Naive thymus-derived CD4-positive, alpha-beta T cell (primary cell): ENCODE data around the gene KYAT1. TPM values are rescaled to one million over a fixed set of nuclear protein-coding genes. Genes with fewer than 3 reads are reported as not detected.

ENCODE experiments used
- ATAC-seq: fragments of 150-1000 bp; cut with Tn5 transposase; 2 replicates; pipeline ENCODE4 v1.10.0; 2021; ENCODE audit warnings: mild to moderate bottlenecking, moderate library complexity
- CTCF ChIA-PET: fragments of 350-600 bp; sonication (Branson Sonifier 250); formaldehyde crosslinking; loops from one replicate; lab custom pipeline; 2021; ENCODE audit warnings: antibody characterized with exemption; lab: Charles Lee
- POLR2A ChIA-PET: fragments of 350-600 bp; sonication (Branson Sonifier 250); formaldehyde crosslinking; loops from one replicate; lab custom pipeline; 2021; ENCODE audit warnings: antibody characterized with exemption, inconsistent platforms; lab: Charles Lee
- DNase-seq, 9 donors: peaks; one replicate each; pipeline versions ENCODE4 v3.0.0 to v3.0.0-alpha.2; 2020 to 2022; ENCODE audit warnings: mixed read lengths in 1 of 9
- H3K27ac ChIP-seq: one replicate; pipeline ENCODE4 v1.7.0; 2013; ENCODE audit warnings: mild to moderate bottlenecking, low read depth, low read length, moderate library complexity
- H3K27me3 ChIP-seq, 2 donors: one replicate each; pipeline ENCODE4 v1.7.0; 2013; ENCODE audit warnings: low read length in 2 of 2, mild to moderate bottlenecking in 2 of 2, moderate library complexity in 2 of 2; ENCODE audit not compliant: control insufficient read depth in 2 of 2, insufficient read depth in 2 of 2
- H3K36me3 ChIP-seq, 3 experiments: 1 replicate in 2 of 3; 2 replicates in 1 of 3; pipeline ENCODE4 v1.7.0; 2013; ENCODE audit warnings: low read length in 3 of 3, mild to moderate bottlenecking in 3 of 3, moderate library complexity in 1 of 3; ENCODE audit not compliant: insufficient read depth in 3 of 3, control insufficient read depth in 2 of 3
- H3K4me1 ChIP-seq, 2 donors: one replicate each; pipeline ENCODE4 v1.7.0; 2013; ENCODE audit warnings: low read length in 2 of 2, mild to moderate bottlenecking in 2 of 2, moderate library complexity in 1 of 2; ENCODE audit not compliant: control insufficient read depth in 2 of 2, insufficient read depth in 2 of 2
- H3K4me3 ChIP-seq: 2 replicates; pipeline ENCODE4 v1.7.0; 2013; ENCODE audit warnings: mild to moderate bottlenecking, low read length
- H3K9me3 ChIP-seq, 3 experiments: 1 replicate in 2 of 3; 2 replicates in 1 of 3; pipeline ENCODE4 v1.7.0; 2013; ENCODE audit warnings: low read length in 3 of 3; ENCODE audit not compliant: control insufficient read depth in 2 of 3
- H3K27ac Mint-ChIP-seq, 9 donors: one replicate each; pipeline ENCODE4 v1.8.0; 2020 to 2022; ENCODE audit warnings: mixed read lengths in 9 of 9, mild to moderate bottlenecking in 8 of 9, moderate library complexity in 5 of 9, inconsistent platforms in 2 of 9
- H3K27me3 Mint-ChIP-seq, 5 donors: one replicate each; pipeline ENCODE4 v1.8.0; 2021 to 2022; ENCODE audit warnings: mixed read lengths in 5 of 5, mild to moderate bottlenecking in 1 of 5
- H3K36me3 Mint-ChIP-seq, 5 donors: one replicate each; pipeline ENCODE4 v1.8.0; 2020 to 2022; ENCODE audit warnings: mixed read lengths in 5 of 5, mild to moderate bottlenecking in 3 of 5, inconsistent platforms in 1 of 5
- H3K4me1 Mint-ChIP-seq, 7 donors: one replicate each; pipeline ENCODE4 v1.8.0; 2020 to 2022; ENCODE audit warnings: mixed read lengths in 7 of 7, mild to moderate bottlenecking in 3 of 7, inconsistent platforms in 1 of 7
- H3K4me3 Mint-ChIP-seq, 10 donors: one replicate each; pipeline ENCODE4 v1.8.0; 2020 to 2022; ENCODE audit warnings: mild to moderate bottlenecking in 10 of 10, mixed read lengths in 10 of 10, moderate library complexity in 6 of 10, inconsistent platforms in 2 of 10
- H3K9me3 Mint-ChIP-seq, 11 donors: one replicate each; pipeline ENCODE4 v1.8.0; 2020 to 2022; ENCODE audit warnings: mixed read lengths in 11 of 11, mild to moderate bottlenecking in 4 of 11, inconsistent platforms in 1 of 11, moderate library complexity in 1 of 11
- intact Hi-C, 2 donors: fragments of 100-400 bp; cut with micrococcal nuclease; formaldehyde crosslinking; loops; one replicate each; pipeline ENCODE4 v1.15.1; 2023
- polyA plus RNA-seq, 2 donors: library from polyadenylated mRNA; unstranded; fragments of 300-500 nt; fragmentation: Illumina TruSeq; gene quantifications; one replicate each; pipeline ENCODE4 v1.2.3, GENCODE V29; 2021
- total RNA-seq, 6 experiments: library from RNA in 5 of 6; stranded (reverse) in 5 of 6; gene quantifications; 1 replicate in 5 of 6; 2 replicates in 1 of 6; pipeline ENCODE4 v1.2.3 and lab custom pipeline; 2021 to 2026

KYAT1 gene
- total and polyA plus RNA-seq, 7 experiments from 2014 or later, result 7.2 to 18.2 (median 14.2) TPM

GRCh38 chr9:128838338-128838737, 43.4 kb downstream of the KYAT1 start:
- CTCF ChIA-PET, result no interaction called here
- no peaks in the 10 kb centered on the region for H3K27me3 Mint-ChIP-seq
- intact Hi-C loops, result no loop called here
- H3K36me3 Mint-ChIP-seq, result peaks cover 5 to 21% (median 7%) of the 10 kb centered on the region in 5 donors
- POLR2A ChIA-PET, result interaction anchor here (0.5 kb wide), 2 partner anchors 15 to 94 kb away, joined by 3 to 4 read pairs; no protein-coding TSS in a partner anchor
- Histone ChIP-seq H3K4me3 (no peak overlapping the region), H3K36me3 (peaks cover 0 to 38% (median 0%) of the 10 kb centered on the region in 3 experiments), H3K27ac (no peak overlapping the region), H3K27me3 (no peaks in the 10 kb centered on the region), H3K4me1 (no peaks in the 10 kb centered on the region), H3K9me3 (no peaks in the 10 kb centered on the region)
- H3K4me3 Mint-ChIP-seq, result no peak overlapping the region
- peaks cover 0 to 5% (median 0%) of the 10 kb centered on the region in 7 donors for H3K4me1 Mint-ChIP-seq
- DNase-seq (no peak), ATAC-seq (no peak)
- no peaks in the 10 kb centered on the region for H3K9me3 Mint-ChIP-seq
- H3K27ac Mint-ChIP-seq, result peak overlapping the region in 1 of 9 donors; percentile 72

- Histone ChIP-seq H3K27ac (no peak overlapping the region), H3K9me3 (no peaks in the 10 kb centered on the region), H3K4me1 (no peaks in the 10 kb centered on the region), H3K4me3 (no peak overlapping the region), H3K36me3 (peaks cover 0 to 34% (median 0%) of the 10 kb centered on the region in 3 experiments), H3K27me3 (no peaks in the 10 kb centered on the region)
- intact Hi-C loops, result no loop called here
- Mint-ChIP-seq H3K9me3 (no peaks in the 10 kb centered on the region), H3K27me3 (no peaks in the 10 kb centered on the region), H3K27ac (no peak overlapping the region), H3K4me3 (no peak overlapping the region), H3K4me1 (peaks cover 0 to 2% (median 0%) of the 10 kb centered on the region in 7 donors), H3K36me3 (peaks cover 0 to 21% (median 7%) of the 10 kb centered on the region in 5 donors)
- DNase-seq (no peak), ATAC-seq (no peak)
- ChIA-PET POLR2A (no interaction called here), CTCF (no interaction called here)
These were observed 45.1 kb downstream of the KYAT1 start for GRCh38 chr9:128836509-128837145.

GRCh38 chr9:128835246-128836210, 46.2 kb downstream of the KYAT1 start:
- Histone ChIP-seq H3K27me3 (no peaks in the 10 kb centered on the region), H3K36me3 (peaks cover 0 to 34% (median 0%) of the 10 kb centered on the region in 3 experiments), H3K4me3 (no peak overlapping the region), H3K4me1 (no peaks in the 10 kb centered on the region), H3K9me3 (no peaks in the 10 kb centered on the region), H3K27ac (no peak overlapping the region)
- CTCF ChIA-PET, result interaction anchor here (0.6 kb wide), 1 partner anchor 42 kb away, joined by 3 read pairs; no protein-coding TSS in a partner anchor
- POLR2A ChIA-PET, result no interaction called here
- no peaks in the 10 kb centered on the region for H3K9me3 Mint-ChIP-seq
- H3K27me3 Mint-ChIP-seq, result no peaks in the 10 kb centered on the region
- intact Hi-C loops, result no loop called here
- H3K4me1 Mint-ChIP-seq, result peaks cover 0 to 2% (median 0%) of the 10 kb centered on the region in 7 donors
- H3K4me3 Mint-ChIP-seq, result peak overlapping the region in 1 of 10 donors; percentile 38
- DNase-seq (no peak), ATAC-seq (no peak)
- H3K27ac Mint-ChIP-seq, result no peak overlapping the region
- peaks cover 0 to 18% (median 6%) of the 10 kb centered on the region in 5 donors for H3K36me3 Mint-ChIP-seq

GRCh38 chr9:128833696-128834095, 48.1 kb downstream of the KYAT1 start:
- no peak overlapping the region for H3K27ac Mint-ChIP-seq
- Histone ChIP-seq H3K36me3 (peaks cover 0 to 33% (median 0%) of the 10 kb centered on the region in 3 experiments), H3K4me1 (peaks cover 6 to 9% of the 10 kb centered on the region in 2 donors), H3K27me3 (no peaks in the 10 kb centered on the region), H3K4me3 (no peak overlapping the region), H3K9me3 (no peaks in the 10 kb centered on the region), H3K27ac (no peak overlapping the region)
- no peaks in the 10 kb centered on the region for H3K9me3 Mint-ChIP-seq
- no peak overlapping the region for H3K4me3 Mint-ChIP-seq
- intact Hi-C loops, result no loop called here
- ATAC-seq (no peak), DNase-seq (no peak)
- H3K4me1 Mint-ChIP-seq, result peaks cover 5 to 15% (median 10%) of the 10 kb centered on the region in 7 donors
- ChIA-PET POLR2A (interaction anchor here (0.7 kb wide), 1 partner anchor 220 kb away, joined by 3 read pairs; no protein-coding TSS in a partner anchor), CTCF (interaction anchor here (1.1 to 1.2 kb wide), 2 partner anchors 12 to 15 kb away, joined by 3 to 4 read pairs; partner anchors contain the start of gene ENDOG)
- peaks cover 0 to 18% (median 6%) of the 10 kb centered on the region in 5 donors for H3K36me3 Mint-ChIP-seq
- H3K27me3 Mint-ChIP-seq, result no peaks in the 10 kb centered on the region

GRCh38 chr9:128829477-128830251, 52.1 kb downstream of the KYAT1 start, which contains the start of gene SPOUT1:
Gene SPOUT1, minus strand, starts transcription at chr9:128829794. Its CDS starts 14 bp downstream, at chr9:128829780.
- peaks cover 0 to 10% (median 8%) of the 10 kb centered on the region in 5 donors for H3K36me3 Mint-ChIP-seq
- ChIA-PET CTCF (interaction anchor here (0.7 to 1.3 kb wide), 3 partner anchors 11 to 99 kb away, joined by 4 to 8 read pairs (median 5); partner anchors contain the start of gene ENDOG), POLR2A (interaction anchor here (0.6 to 2.3 kb wide), 8 partner anchors 10 to 660 kb away, joined by 3 to 38 read pairs (median 4); partner anchors contain the start of gene ENDOG)
- H3K27ac ChIP-seq, result peak within 1 kb of the TSS; percentile 81
- H3K9me3 Mint-ChIP-seq, result no peaks in the 10 kb centered on the region
- peak within 1 kb of the TSS; percentile 91 for H3K4me3 ChIP-seq
- H3K27ac Mint-ChIP-seq, result peak within 1 kb of the TSS; percentile 91 to 97 (median 94)
- intact Hi-C loops, result loop anchor here (1.0 to 2.0 kb wide), 6 partner anchors 11 to 199 kb away; partner anchors contain the start of genes ENDOG (in 2 of the 2), TBC1D13 (in 2 of the 2), DOLK (in 1 of the 2) and LRRC8A (in 1 of the 2)
- H3K27me3 Mint-ChIP-seq, result no peaks in the 10 kb centered on the region
- peaks cover 4 to 42% (median 6%) of the 10 kb centered on the region in 3 experiments for H3K36me3 ChIP-seq
- H3K4me1 ChIP-seq, result peaks cover 8 to 15% of the 10 kb centered on the region in 2 donors
- DNase-seq, result peak; percentile 86 to 95 (median 92)
- H3K27me3 ChIP-seq, result no peaks in the 10 kb centered on the region
- peak within 1 kb of the TSS; percentile 92 to 99 (median 95) for H3K4me3 Mint-ChIP-seq
- no peaks in the 10 kb centered on the region for H3K9me3 ChIP-seq
- H3K4me1 Mint-ChIP-seq, result peaks cover 14 to 26% (median 19%) of the 10 kb centered on the region in 7 donors
- peak; percentile 100 for ATAC-seq
